NCI-H524 (cell line): ENCODE measurements around the gene CHCHD2.
"Not testable (repeated sequence)": the region's sequence is repeated elsewhere in the genome, so short reads cannot be mapped to it uniquely, and the experiment has no call there.

Experiments
- DNase-seq, 2 experiments: peaks; one replicate each; lab custom pipeline; 2025; lab: John Stamatoyannopoulos, UW

Gene CHCHD2

DNA sequence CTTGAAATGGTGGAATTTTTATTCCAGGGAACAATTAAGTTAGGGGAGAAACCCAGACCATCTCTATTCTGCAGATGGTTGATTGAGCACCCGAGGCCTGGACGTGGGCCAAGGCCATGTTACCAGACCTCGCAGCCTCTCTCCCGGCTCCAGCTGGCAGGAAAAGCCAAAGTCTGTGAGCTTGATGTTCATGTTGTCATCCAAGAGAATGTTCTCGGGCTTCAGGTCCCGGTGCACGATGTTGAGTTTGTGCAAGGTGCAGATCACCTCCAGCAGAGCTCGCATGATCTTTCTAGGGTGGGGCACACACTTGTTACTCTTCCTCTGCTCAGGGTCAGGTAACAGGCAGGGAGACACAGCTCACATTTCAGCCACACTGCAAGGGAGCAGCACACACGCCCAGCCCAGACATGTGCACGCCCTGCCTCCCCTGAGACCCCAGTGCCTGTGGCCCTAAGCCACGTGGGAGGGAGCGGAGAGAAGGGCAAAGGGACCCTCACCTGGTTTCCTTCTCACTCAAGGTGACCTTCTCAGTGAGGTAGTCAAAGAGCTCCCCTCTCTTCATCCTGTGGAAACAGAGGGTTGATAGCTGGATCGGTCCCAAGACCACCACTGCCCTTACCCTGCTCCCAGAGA is 23.0 kb downstream of the CHCHD2 start:
- DNase-seq, result peak in 1 of 2 experiments; percentile 5

DNA sequence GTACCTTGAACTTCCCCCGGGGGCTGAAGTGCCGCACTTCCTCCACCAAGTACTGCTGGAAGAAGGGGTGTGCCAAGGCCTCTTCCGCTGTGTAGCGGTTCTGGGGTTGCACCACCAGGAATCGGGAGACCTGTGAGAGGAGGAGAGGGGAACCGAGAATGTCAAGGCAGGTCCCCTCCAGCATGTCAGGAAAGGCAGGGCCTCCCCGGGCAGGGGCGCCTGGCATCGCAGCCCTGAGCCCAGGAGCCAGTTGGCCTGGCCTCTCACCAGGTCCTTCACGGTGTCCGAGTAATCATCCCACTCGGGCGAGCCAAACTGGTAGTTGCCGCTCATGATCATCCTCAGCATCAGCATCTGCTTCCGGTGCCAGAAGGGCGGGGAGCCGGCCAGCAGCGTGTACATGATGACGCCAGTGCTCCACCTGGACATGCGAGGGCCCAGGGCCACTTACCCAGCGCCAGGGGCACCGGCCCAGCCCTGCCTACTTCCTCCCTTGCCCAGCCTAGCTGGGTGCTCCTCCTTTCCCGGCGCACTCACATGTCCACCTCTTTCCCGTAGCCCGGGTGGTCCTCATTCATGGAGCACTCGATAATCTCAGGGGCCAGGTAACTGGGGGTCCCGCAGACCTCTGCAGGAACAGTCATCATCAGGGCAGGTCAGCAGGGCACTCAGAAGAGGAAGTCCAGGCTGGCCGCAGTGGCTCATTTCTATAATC is 24.5 kb downstream of the CHCHD2 start:
- no peak for DNase-seq

DNA sequence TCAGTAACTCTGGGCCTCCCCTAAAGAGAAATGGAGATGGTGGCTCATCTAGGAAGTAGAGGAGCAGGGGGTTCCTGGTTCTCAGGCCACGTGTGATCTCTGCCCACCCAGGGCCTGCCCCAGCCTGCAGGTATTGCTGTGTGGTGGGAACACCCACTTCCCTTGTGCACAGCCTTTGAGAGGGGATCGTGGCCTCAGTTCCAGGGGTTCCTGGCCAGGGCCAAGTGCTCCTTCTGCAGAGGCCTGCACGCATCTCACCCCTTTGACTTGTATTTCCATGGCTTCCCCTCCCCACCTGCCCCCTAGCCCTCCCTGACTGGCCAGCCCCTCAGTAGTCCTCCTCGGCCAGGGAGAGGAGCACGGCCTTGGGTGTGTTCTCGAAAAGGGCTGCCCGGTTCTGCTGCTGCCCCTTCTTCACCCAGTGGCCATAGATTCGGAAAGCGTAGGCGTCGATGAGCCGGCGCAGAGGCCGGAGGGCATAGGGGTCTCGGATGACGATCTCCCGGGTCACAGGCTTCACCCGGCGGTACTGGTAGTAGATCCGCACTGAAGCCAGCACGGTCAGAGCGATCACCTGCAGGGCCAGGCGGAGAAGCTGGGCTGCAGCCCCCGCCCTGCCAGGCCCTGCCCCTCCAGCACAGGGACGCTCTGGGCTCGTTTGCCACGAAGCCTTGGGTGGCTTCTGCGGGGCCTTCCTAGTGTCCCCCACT is 25.4 kb downstream of the CHCHD2 start:
- not testable (repeated sequence) for DNase-seq

DNA sequence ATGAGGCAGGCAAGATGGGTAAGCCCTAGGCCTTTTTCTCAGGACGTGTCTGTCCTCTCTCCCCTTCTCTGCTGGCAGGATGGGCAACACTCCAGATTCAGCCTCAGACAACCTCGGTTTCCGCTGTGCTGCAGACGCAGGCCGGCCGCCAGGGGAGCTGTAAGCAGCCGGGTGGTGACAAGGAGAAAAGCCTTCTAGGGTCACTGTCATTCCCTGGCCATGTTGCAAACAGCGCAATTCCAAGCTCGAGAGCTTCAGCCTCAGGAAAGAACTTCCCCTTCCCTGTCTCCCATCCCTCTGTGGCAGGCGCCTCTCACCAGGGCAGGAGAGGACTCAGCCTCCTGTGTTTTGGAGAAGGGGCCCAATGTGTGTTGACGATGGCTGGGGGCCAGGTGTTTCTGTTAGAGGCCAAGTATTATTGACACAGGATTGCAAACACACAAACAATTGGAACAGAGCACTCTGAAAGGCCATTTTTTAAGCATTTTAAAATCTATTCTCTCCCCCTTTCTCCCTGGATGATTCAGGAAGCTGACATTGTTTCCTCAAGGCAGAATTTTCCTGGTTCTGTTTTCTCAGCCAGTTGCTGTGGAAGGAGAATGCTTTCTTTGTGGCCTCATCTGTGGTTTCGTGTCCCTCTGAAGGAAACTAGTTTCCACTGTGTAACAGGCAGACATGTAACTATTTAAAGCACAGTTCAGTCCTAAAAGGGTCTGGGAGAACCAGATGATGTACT is 26.7 kb downstream of the CHCHD2 start:
- no peak for DNase-seq

DNA sequence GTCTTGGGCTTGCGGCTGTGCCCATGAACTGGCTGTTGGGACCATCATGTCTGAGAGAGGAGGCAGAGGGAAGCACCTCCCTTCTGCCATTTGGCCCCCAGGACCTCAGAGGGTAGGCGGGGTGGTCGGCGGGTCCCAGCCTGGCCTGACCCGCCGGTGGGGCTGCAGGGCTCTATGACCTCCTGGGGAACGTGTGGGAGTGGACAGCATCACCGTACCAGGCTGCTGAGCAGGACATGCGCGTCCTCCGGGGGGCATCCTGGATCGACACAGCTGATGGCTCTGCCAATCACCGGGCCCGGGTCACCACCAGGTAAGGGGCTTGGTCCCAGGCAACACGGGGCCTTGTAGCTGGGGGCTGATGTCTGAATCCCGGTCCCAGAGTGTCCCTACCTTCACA is 28.1 kb downstream of the CHCHD2 start:
- no peak for DNase-seq

DNA sequence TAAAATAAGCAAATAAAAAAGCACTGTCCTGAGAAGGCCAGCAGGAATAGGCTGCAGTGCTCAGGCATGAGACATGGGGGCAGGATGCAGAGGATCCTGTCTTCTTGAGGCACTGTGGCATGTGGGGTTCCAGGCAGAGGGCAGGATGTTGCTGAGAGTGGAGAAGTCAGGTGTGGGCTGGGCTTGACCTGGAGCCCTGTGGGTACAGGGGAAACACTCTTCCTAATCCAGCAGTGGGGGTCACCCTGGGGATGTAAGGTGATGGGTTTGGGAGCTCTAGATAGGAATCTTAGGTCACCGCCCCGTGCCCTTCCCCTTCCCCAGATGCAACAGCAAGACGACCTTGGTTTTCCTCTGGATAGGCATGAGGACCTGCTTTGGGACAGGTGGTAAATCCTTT is 28.6 kb downstream of the CHCHD2 start:
- DNase-seq, result no peak

DNA sequence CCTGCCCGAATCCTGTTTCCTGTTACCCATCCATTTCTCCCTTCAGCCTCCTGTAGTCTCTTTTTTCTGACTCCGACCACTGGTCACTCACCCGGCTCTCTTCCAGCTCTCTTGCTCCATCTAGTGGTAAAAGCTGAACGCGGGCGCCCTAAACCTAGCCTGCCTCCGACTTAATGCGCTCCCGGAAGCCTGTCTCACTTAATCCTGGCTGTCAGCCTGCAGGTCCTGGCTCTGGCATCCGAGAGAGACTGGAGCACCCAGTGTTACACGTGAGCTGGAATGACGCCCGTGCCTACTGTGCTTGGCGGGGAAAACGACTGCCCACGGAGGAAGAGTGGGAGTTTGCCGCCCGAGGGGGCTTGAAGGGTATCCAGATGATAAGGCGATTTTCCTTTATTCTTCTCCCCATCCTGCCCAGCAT is 31.9 kb downstream of the CHCHD2 start:
- DNase-seq, result peak; percentile 12 to 55

DNA sequence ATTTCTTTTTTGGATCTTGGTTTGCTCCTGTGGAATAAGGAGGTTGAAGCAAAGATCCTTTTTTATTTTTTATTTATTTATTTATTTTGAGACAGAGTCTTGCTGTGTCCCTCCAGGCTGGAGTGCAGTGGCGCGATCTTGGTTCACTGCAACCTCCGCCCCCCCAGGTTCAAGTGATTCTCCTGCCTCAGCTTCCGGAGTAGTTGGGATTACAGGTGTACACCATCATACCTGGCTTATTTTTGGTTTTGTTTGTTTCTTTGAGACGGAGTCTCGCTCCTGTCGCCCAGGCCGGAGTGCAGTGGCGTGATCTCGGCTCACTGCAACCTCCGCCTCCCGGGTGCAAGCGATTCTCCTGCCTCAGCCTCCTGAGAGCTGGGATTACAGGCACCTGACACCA is 39.9 kb downstream of the CHCHD2 start:
- not testable (repeated sequence) for DNase-seq

DNA sequence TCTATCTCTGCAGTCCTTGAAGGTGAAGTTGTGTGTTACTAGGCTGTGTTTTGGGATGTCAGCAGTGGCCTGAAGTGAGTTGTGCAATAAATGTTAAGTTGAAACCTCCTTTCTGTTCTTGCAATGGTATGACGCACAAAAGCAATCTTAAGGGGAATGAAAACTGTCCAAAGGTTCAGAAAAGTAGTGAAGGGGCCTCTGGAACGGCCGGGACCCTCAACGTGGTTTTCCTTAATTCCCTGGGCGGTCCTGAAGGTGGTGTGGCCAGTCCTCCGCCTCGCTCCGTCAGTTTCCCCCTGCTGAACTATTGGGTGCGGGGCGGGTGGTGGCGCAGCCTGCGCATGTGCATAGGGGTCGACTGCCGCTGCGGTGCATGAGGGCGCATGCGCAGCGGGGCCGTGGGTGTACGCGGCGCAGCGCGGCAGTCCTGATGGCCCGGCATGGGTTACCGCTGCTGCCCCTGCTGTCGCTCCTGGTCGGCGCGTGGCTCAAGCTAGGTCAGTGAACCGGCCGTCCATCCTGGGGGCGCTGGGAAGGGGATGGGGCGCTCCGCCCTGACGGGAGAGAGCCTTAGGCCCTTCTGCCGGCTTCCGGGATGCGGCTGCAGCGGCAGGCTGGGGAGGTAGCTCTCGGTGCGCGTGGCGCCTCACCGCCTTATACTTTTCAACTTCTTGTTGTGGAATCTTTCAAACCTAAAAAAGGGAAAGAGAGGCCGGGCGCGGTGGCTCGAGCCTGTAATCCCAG is 42.2 kb downstream of the CHCHD2 start, which contains the start of gene SUMF2:
Gene SUMF2 (plus strand): TSS at position 405 of the 744 bp plus-strand sequence. CDS start 26 bp downstream, at position 431.
- peak; percentile 75 to 84 for DNase-seq

DNA sequence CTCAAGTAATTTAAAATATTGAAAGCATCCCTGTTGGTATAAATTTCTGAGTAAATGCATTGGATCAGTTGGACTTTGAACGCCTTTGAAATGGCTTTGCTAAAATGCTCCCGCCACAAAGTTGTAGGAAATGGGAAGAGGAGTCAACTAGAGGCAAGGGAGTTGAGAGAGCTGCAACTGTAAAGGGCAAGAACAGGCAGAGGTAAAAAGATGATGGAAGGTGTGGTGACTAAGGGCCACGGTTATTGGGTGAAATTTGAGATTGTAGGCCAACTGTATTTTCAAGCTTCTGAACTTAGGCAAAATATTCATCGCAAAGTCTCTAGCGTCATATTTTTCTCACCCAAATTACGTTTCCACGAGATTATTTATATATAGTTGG is 42.8 kb downstream of the CHCHD2 start:
- no peak for DNase-seq

DNA sequence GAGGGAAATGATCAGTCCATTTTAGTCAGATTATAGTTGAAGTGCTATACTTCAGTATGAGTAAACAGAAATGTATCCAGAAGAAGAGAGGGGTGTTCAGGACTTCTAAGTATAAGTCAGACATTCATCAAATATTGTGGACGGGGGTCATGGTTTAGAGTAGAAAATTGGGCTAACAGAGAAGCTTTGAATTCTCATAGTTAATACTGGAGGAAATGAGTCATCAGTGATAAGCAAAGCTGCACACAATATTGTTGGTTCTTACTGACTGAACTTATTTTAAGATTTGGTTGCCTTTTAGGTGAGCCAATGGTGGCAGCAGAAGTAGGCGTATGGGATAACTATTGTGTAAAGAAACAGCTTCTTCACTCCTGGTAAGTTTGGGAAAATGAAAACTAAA is 43.9 kb downstream of the CHCHD2 start:
- no peak for DNase-seq

DNA sequence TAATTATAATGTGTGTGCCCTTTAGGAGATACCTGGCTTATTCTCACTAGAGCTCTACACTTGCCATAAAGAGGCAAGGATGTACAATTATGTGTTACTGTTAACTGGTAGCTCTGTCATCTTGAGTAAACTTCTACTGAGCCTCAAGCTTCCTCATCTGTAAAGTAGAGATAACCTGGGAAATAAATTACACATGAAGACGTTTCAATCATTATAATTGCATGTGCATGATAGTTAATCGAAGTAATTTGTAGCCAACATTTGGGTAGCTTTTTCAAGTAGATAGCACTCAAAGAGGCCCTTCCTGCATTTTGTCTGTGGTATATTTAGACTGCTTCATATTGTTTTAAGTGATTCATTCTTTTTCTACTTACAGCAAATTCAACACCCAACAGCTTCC is 52.3 kb downstream of the CHCHD2 start:
- no peak for DNase-seq

DNA sequence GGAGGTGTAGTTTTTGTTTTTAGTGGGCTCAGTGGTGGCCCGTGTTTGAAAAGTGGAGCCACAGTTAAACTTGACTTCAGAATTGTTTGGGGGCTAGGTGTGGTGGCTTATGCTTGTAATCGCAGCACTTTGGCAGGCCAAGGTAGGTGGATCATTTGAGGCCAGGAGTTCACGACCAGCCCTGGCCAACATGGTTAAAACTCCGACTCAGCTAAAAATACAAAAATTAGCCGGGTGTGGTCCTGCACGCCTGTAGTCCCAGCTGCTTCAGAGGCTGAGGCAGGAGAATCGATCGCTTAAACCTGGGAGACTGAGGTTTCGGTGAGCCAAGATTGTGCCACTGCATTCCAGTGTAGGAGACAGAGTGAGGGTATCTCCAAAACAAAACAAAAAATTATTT is 52.9 kb downstream of the CHCHD2 start:
- no peak for DNase-seq
